Kidney glomerular epithelial cell (primary cell): ENCODE measurements around the gene ECI1.
A peak's percentile ranks its signal among the peaks of the same experiment; 100 is the strongest.

Experiments used
- DNase-seq: peaks from one replicate; lab custom pipeline; 2025; lab: John Stamatoyannopoulos, UW

ECI1 gene

GRCh38 chr16:2251296-2252111 lies at the start of gene ECI1:
TSS of gene ECI1 (minus strand) at chr16:2251587. CDS start at chr16:2251566, 21 bp downstream.
- DNase-seq = peak; percentile 85

- no peak for DNase-seq
Observed at GRCh38 chr16:2299915-2300192, 48.5 kb upstream of the ECI1 start.

GRCh38 chr16:2299121-2299914 lies 47.9 kb upstream of the ECI1 start:
- DNase-seq = no peak

- DNase-seq = no peak
Observed at GRCh38 chr16:2298621-2299020, 47.2 kb upstream of the ECI1 start.

GRCh38 chr16:2297506-2297860 lies 46.1 kb upstream of the ECI1 start:
- DNase-seq = no peak

GRCh38 chr16:2296661-2297505 lies 45.5 kb upstream of the ECI1 start:
- DNase-seq = no peak

- DNase-seq = no peak
Observed at GRCh38 chr16:2295056-2295798, 43.8 kb upstream of the ECI1 start.

- DNase-seq = no peak
Observed at GRCh38 chr16:2292221-2292620, 40.8 kb upstream of the ECI1 start.

- DNase-seq = no peak
Observed at GRCh38 chr16:2289282-2289681, 37.9 kb upstream of the ECI1 start.

- DNase-seq = no peak
Observed at GRCh38 chr16:2288726-2289125, 37.3 kb upstream of the ECI1 start.

GRCh38 chr16:2287916-2288547 lies 36.6 kb upstream of the ECI1 start:
- no peak for DNase-seq

GRCh38 chr16:2286550-2286949 lies 35.2 kb upstream of the ECI1 start:
- no peak for DNase-seq

- no peak for DNase-seq
Observed at GRCh38 chr16:2285731-2286191, 34.4 kb upstream of the ECI1 start.

GRCh38 chr16:2284797-2285576 lies 33.6 kb upstream of the ECI1 start:
- no peak for DNase-seq

- no peak for DNase-seq
Observed at GRCh38 chr16:2284001-2284770, 32.8 kb upstream of the ECI1 start.

GRCh38 chr16:2282866-2283555 lies 31.6 kb upstream of the ECI1 start:
- no peak for DNase-seq

GRCh38 chr16:2282262-2282661 lies 30.9 kb upstream of the ECI1 start:
- DNase-seq = no peak

- DNase-seq = no peak
Observed at GRCh38 chr16:2280981-2281542, 29.7 kb upstream of the ECI1 start.

- DNase-seq = no peak
Observed at GRCh38 chr16:2280461-2280860, 29.1 kb upstream of the ECI1 start.
